HG03378 (cell line): ENCODE results near the gene DDAH2.

Source experiments
- ATAC-seq: cut with Tn5 transposase; IDR thresholded peaks from one replicate; pipeline ENCODE4 v1.9.1; 2021; ENCODE audit warnings: mild to moderate bottlenecking, moderate library complexity; ENCODE audit not compliant: unreplicated experiment

Gene DDAH2

GRCh38 chr6:31733734-31734133, 4.6 kb upstream of the DDAH2 start:
- no peak for ATAC-seq

- ATAC-seq: no peak
Measured at GRCh38 chr6:31732029-31732428, 2.9 kb upstream of the DDAH2 start.

GRCh38 chr6:31730631-31731086, 1.6 kb upstream of the DDAH2 start:
- no peak for ATAC-seq

GRCh38 chr6:31729979-31730630, 1.0 kb upstream of the DDAH2 start:
- ATAC-seq: no peak

GRCh38 chr6:31729515-31729978, 448 bp upstream of the DDAH2 start:
- ATAC-seq: no peak

GRCh38 chr6:31727717-31728671, 1.1 kb downstream of the DDAH2 start:
- ATAC-seq: peak; percentile 3

- ATAC-seq: peak; percentile 51
Measured at GRCh38 chr6:31727034-31727716, 1.9 kb downstream of the DDAH2 start.

GRCh38 chr6:31725502-31726350, 3.4 kb downstream of the DDAH2 start:
- ATAC-seq: no peak

- no peak for ATAC-seq
Measured at GRCh38 chr6:31723980-31724691, 5.0 kb downstream of the DDAH2 start.

GRCh38 chr6:31723245-31723979, 5.7 kb downstream of the DDAH2 start, which contains the start of gene MPIG6B:
Gene MPIG6B (plus strand): TSS chr6:31723373. CDS start chr6:31723384, 11 bp downstream.
- no peak for ATAC-seq

GRCh38 chr6:31722173-31722572, 6.9 kb downstream of the DDAH2 start:
- no peak for ATAC-seq

- no peak for ATAC-seq
Measured at GRCh38 chr6:31721351-31722020, 7.6 kb downstream of the DDAH2 start, which contains the start of gene LY6G6C. Gene LY6G6C (minus strand): TSS chr6:31721746. CDS start chr6:31721679, 67 bp downstream.

GRCh38 chr6:31720196-31720770, 8.8 kb downstream of the DDAH2 start:
- ATAC-seq: no peak

GRCh38 chr6:31719001-31719400, 10.1 kb downstream of the DDAH2 start:
- ATAC-seq: no peak

GRCh38 chr6:31718265-31718664, 10.8 kb downstream of the DDAH2 start:
- ATAC-seq: no peak

- ATAC-seq: no peak
Measured at GRCh38 chr6:31717499-31718222, 11.4 kb downstream of the DDAH2 start.
